Neuronal stem cell (in vitro differentiated cells): ENCODE results near the gene CYGB.

Source experiments
- DNase-seq: peaks from one replicate; pipeline ENCODE4 v3.0.0-alpha.2; 2013; ENCODE audit warnings: low spot score
- H2AFZ ChIP-seq: one replicate; pipeline ENCODE4 v1.6.1; 2013; ENCODE audit warnings: mild to moderate bottlenecking, low read length, inconsistent platforms
- H2AK5ac ChIP-seq: 2 replicates; pipeline ENCODE4 v1.6.1; 2013; ENCODE audit warnings: low read depth, mild to moderate bottlenecking, inconsistent platforms, low read length, moderate library complexity, mixed read lengths
- H2BK120ac ChIP-seq: 2 replicates; pipeline ENCODE4 v1.6.1; 2013; ENCODE audit warnings: low read depth, mild to moderate bottlenecking, inconsistent platforms, low read length, moderate library complexity, mixed read lengths
- H2BK12ac ChIP-seq: one replicate; pipeline ENCODE4 v1.6.1; 2013; ENCODE audit warnings: low read length, inconsistent platforms
- H2BK15ac ChIP-seq: 2 replicates; pipeline ENCODE4 v1.6.1; 2013; ENCODE audit warnings: mild to moderate bottlenecking, low read length, inconsistent platforms, mixed read lengths
- H2BK5ac ChIP-seq: one replicate; pipeline ENCODE4 v1.6.1; 2013; ENCODE audit warnings: inconsistent platforms, mild to moderate bottlenecking, low read length, moderate library complexity
- H3K14ac ChIP-seq: one replicate; pipeline ENCODE4 v1.6.1; 2013; ENCODE audit warnings: low read length, inconsistent platforms
- H3K18ac ChIP-seq: 2 replicates; pipeline ENCODE4 v1.6.1; 2013; ENCODE audit warnings: low read length, inconsistent platforms
- H3K23ac ChIP-seq: 2 replicates; pipeline ENCODE4 v1.6.1; 2013; ENCODE audit warnings: low read depth, mild to moderate bottlenecking, mixed read lengths, low read length, inconsistent platforms; ENCODE audit not compliant: poor library complexity
- H3K27ac ChIP-seq: replicated peaks from 3 replicates; pipeline ENCODE4 v1.5.1; 2013; ENCODE audit warnings: low read length, inconsistent platforms
- H3K27me3 ChIP-seq, 3 experiments: 2 replicates each; pipeline ENCODE4 v1.6.1; 2013; ENCODE audit warnings: low read length in 3 of 3, mild to moderate bottlenecking in 2 of 3, inconsistent platforms in 1 of 3, low read depth in 1 of 3, mixed read lengths in 1 of 3, moderate library complexity in 1 of 3; ENCODE audit not compliant: control insufficient read depth in 3 of 3, insufficient read depth in 3 of 3
- H3K36me3 ChIP-seq, 2 donors: replicated peaks in 1 of 2; 2 replicates each; pipeline ENCODE4 v1.6.1; 2013; ENCODE audit warnings: low read length in 2 of 2; ENCODE audit not compliant: control insufficient read depth in 2 of 2, insufficient read depth in 2 of 2
- H3K4ac ChIP-seq: 2 replicates; pipeline ENCODE4 v1.6.1; 2013; ENCODE audit warnings: inconsistent platforms, mild to moderate bottlenecking, low read length, moderate library complexity
- H3K4me1 ChIP-seq, 2 donors: 1 replicate in 1 of 2; 2 replicates in 1 of 2; pipeline ENCODE4 v1.6.1; 2013; ENCODE audit warnings: low read length in 2 of 2, low read depth in 1 of 2; ENCODE audit not compliant: control insufficient read depth in 2 of 2, insufficient read depth in 1 of 2
- H3K4me2 ChIP-seq: one replicate; pipeline ENCODE4 v1.6.1; 2013; ENCODE audit warnings: mild to moderate bottlenecking, low read length, inconsistent platforms; ENCODE audit not compliant: insufficient read depth, poor library complexity, severe bottlenecking
- H3K4me3 ChIP-seq, 2 donors: 2 replicates each; pipeline ENCODE4 v1.5.1; 2013; ENCODE audit warnings: low read length in 2 of 2, mild to moderate bottlenecking in 2 of 2, inconsistent platforms in 1 of 2, moderate library complexity in 1 of 2
- H3K79me1 ChIP-seq: one replicate; pipeline ENCODE4 v1.6.1; 2013; ENCODE audit warnings: low read depth, mild to moderate bottlenecking, inconsistent platforms, low read length, moderate library complexity
- H3K9ac ChIP-seq: one replicate; pipeline ENCODE4 v1.6.1; 2013; ENCODE audit warnings: mild to moderate bottlenecking, low read depth, low read length, inconsistent platforms; ENCODE audit not compliant: poor library complexity
- H3K9me3 ChIP-seq, 2 donors: replicated peaks in 1 of 2; 2 replicates each; pipeline versions ENCODE3 to v1.6.1; 2013; ENCODE audit warnings: low read length in 2 of 2, mild to moderate bottlenecking in 2 of 2, inconsistent platforms in 1 of 2, low read depth in 1 of 2, mixed read lengths in 1 of 2, moderate library complexity in 1 of 2; ENCODE audit not compliant: control insufficient read depth in 2 of 2, insufficient read depth in 1 of 2
- H4K8ac ChIP-seq: one replicate; pipeline ENCODE4 v1.6.1; 2013; ENCODE audit warnings: low read depth, mild to moderate bottlenecking, inconsistent platforms, low read length, moderate library complexity
- H4K91ac ChIP-seq: one replicate; pipeline ENCODE4 v1.6.1; 2013; ENCODE audit warnings: low read length, low read depth, mild to moderate bottlenecking, inconsistent platforms; ENCODE audit not compliant: poor library complexity
- WGBS, 2 donors: extraction: QIAGEN DNeasy Blood & Tissue Kit; methylation state at CpG; one replicate each; pipeline ENCODE4 v1.1.7; 2013; ENCODE audit warnings: missing lambda C conversion rate in 2 of 2, mixed read lengths in 1 of 2; ENCODE audit not compliant: insufficient read length in 2 of 2, insufficient replicate concordance in 1 of 2; ENCODE audit errors: extremely low coverage in 2 of 2; 5-methylcytosine and 5-hydroxymethylcytosine counted together

Gene CYGB

DNA sequence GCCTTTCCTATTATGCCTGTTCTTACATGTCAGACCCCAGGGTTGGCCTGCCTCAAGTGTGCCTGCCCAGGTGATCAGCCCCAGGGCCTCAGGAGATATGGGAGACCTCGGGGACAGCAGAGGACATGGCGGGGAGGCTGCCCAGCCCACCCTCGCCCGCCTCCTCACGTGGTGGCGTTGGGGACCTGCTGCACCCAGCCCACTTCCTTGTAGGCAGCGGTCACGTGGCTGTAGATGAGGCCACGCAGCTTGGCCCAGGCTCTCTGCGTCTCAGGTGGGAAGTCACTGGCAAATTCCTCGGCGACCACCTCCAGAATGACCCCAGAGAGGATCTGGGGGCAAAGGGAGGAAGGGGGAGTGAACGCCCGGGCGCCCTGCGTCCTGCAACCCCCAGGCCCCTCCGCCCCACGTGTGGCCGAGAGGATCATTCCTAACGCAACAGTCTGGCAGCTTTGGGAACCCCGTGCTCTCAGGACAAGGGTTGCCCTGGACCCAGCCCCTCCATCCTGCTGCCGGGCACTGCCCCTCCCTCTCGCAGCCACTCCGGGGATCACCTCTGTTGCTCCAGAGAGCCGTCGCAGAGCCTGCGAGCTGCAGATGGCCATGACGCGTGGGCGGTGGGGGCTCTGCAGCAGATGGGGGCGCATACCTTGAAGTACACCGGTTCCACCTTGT, 6.6 kb downstream of the CYGB start:
- H3K14ac ChIP-seq, result peak overlapping the region; percentile 47
- peak overlapping the region; percentile 55 for H3K23ac ChIP-seq
- H4K91ac ChIP-seq, result peak overlapping the region; percentile 64
- peaks cover 0 to 16% (median under 1%) of the 10 kb centered on the region in 3 experiments for H3K27me3 ChIP-seq
- WGBS, 2 donors, result no CpG with 5 or more reads among the region's 32 CpGs
- H3K4me2 ChIP-seq, result no peak overlapping the region
- peak overlapping the region; percentile 60 for H3K9ac ChIP-seq
- H3K4me1 ChIP-seq, result peaks cover 24 to 30% of the 10 kb centered on the region in 2 donors
- H3K79me1 ChIP-seq, result no peaks in the 10 kb centered on the region
- no peaks in the 10 kb centered on the region for H3K9me3 ChIP-seq
- peak overlapping the region; percentile 99 for H2AK5ac ChIP-seq
- H2AFZ ChIP-seq, result peak overlapping the region; percentile 66
- H4K8ac ChIP-seq, result peak overlapping the region; percentile 72
- H3K36me3 ChIP-seq, result no peaks in the 10 kb centered on the region
- H2BK120ac ChIP-seq, result peak overlapping the region; percentile 72
- peak overlapping the region; percentile 67 for H2BK5ac ChIP-seq
- no peak overlapping the region for H3K27ac ChIP-seq
- peak overlapping the region; percentile 53 for H2BK15ac ChIP-seq
- H3K4me3 ChIP-seq, result peak overlapping the region in 1 of 2 donors; percentile 38
- peak overlapping the region; percentile 85 for H3K18ac ChIP-seq
- H2BK12ac ChIP-seq, result no peak overlapping the region
- peak overlapping the region; percentile 76 for H3K4ac ChIP-seq
- DNase-seq, result no peak

DNA sequence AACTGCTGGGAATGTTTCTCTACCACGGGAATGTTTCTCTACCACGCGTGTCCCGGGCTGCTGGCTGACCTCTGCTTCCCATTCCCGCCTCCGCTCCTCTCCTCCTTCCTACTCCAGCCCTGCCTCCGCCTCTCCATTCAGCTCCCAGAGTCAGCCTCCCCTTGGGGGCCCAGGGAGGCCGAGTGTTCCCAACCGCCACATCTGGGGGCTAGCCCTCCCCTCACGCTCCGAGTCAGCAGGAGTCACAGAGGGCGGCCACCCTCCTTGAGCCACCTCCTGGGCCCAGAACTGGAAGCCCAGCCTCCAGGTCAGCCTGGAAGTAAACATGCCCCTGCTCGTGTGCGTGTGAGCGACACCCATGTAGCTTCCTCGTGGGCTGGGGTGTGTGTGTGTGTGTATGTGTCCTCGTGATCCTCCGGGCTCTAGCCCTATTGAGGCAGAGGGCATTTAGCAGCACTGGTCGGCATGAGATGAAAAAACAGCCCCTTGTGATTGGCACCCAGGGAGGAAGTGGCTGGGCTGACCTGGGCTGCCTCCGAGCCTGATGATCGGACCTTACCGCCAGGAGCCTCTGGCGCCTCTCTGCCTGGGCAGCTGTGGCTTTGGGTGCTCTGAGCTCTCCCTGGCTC, 7.3 kb downstream of the CYGB start:
- H3K4me1 ChIP-seq, result peaks cover 24 to 27% of the 10 kb centered on the region in 2 donors
- peak overlapping the region; percentile 76 for H3K4ac ChIP-seq
- no CpG with 5 or more reads among the region's 23 CpGs for WGBS, 2 donors

DNA sequence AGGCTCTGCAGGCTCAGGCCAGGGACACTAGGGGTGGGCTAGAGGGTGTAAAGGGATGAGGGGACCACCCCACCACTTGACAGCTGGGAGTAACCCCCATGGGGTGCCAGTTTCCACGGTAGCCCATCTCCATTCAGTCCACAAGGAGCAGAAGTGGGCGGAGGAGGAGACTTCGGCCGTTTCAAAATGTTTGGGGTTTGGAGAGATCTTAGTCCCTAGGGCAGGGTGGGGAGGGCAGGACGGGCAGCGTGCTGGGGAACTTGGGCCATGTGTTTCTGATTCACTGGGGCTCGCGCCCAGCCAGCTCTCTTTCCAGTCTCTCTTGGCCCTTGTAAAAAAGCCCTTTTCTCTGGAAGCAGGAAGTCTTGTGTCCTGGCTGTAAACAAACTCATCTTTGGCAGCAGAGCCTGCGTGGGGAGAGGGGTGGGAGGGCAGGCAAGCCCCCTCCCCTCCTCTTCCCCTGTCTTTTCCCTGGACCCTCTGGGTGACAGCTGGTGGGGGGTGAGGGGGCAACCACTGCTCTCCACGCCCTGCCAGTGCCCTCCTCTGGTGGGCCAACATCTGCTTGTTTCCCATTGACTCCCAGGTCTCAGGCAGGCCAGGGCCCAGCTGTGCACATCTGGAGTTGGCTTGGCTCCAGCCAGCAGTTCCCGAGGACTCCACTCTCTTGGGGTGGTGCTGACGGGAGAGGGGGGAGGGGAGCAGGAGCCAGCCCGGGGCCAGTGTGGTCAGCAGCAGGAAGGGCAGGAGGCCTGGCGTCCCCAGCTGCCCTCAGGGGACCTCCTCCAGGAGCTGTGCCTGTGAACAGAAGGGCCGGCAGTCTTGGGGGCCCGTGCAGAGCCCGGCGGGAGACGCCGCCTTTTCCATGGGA, 8.1 kb downstream of the CYGB start:
- H2AK5ac ChIP-seq, result peak overlapping the region; percentile 70
- H3K36me3 ChIP-seq, result no peaks in the 10 kb centered on the region
- H4K8ac ChIP-seq, result no peak overlapping the region
- H3K18ac ChIP-seq, result peak overlapping the region; percentile 81
- no peak overlapping the region for H3K4me3 ChIP-seq
- H3K9me3 ChIP-seq, result no peaks in the 10 kb centered on the region
- no peak overlapping the region for H4K91ac ChIP-seq
- no peaks in the 10 kb centered on the region for H3K79me1 ChIP-seq
- H3K4ac ChIP-seq, result peak overlapping the region; percentile 39
- peak overlapping the region; percentile 44 for H2BK120ac ChIP-seq
- no peak overlapping the region for H3K27ac ChIP-seq
- peak overlapping the region; percentile 53 for H2BK15ac ChIP-seq
- peaks cover 24 to 28% of the 10 kb centered on the region in 2 donors for H3K4me1 ChIP-seq
- H3K27me3 ChIP-seq, result peaks cover 0 to 6% (median 0%) of the 10 kb centered on the region in 3 experiments
- WGBS, 2 donors, result no CpG with 5 or more reads among the region's 20 CpGs
- no peak overlapping the region for H3K9ac ChIP-seq
- peak overlapping the region; percentile 67 for H2BK5ac ChIP-seq
- no peak overlapping the region for H3K14ac ChIP-seq
- no peak for DNase-seq
- H3K4me2 ChIP-seq, result no peak overlapping the region
- H2AFZ ChIP-seq, result peak overlapping the region; percentile 66
- H2BK12ac ChIP-seq, result no peak overlapping the region
- H3K23ac ChIP-seq, result peak overlapping the region; percentile 38

More for the DNA sequence above, 7.3 kb downstream of the CYGB start:
- Histone ChIP-seq H3K4me2 (no peak overlapping the region), H3K9me3 (no peaks in the 10 kb centered on the region), H2BK12ac (peak overlapping the region; percentile 88), H4K91ac (no peak overlapping the region), H3K27me3 (peaks cover 0 to 8% (median 0%) of the 10 kb centered on the region in 3 experiments), H2BK120ac (peak overlapping the region; percentile 44), H4K8ac (no peak overlapping the region), H3K23ac (peak overlapping the region; percentile 38), H3K9ac (peak overlapping the region; percentile 47), H2AFZ (peak overlapping the region; percentile 66), H3K27ac (no peak overlapping the region), H3K18ac (peak overlapping the region; percentile 85), H2BK15ac (peak overlapping the region; percentile 53), H3K36me3 (no peaks in the 10 kb centered on the region), H2AK5ac (peak overlapping the region; percentile 99), H3K4me3 (no peak overlapping the region), H3K14ac (peak overlapping the region; percentile 5), H3K79me1 (no peaks in the 10 kb centered on the region), H2BK5ac (peak overlapping the region; percentile 67)
- no peak for DNase-seq
